HG02642 (cell line): Measurements from ENCODE around the gene ANKRD49.

Experiments used
- ATAC-seq: cut with Tn5 transposase; IDR thresholded peaks from one replicate; pipeline ENCODE4 v1.9.1; 2021; ENCODE audit warnings: mild to moderate bottlenecking; ENCODE audit not compliant: unreplicated experiment, poor library complexity

Gene ANKRD49

GRCh38 chr11:94539420-94539819 lies 45.6 kb downstream of the ANKRD49 start:
- ATAC-seq: no peak

- ATAC-seq: peak; percentile 88
These were observed 50.2 kb downstream of the ANKRD49 start, which contains the start of gene FUT4 for GRCh38 chr11:94543695-94544645. TSS of gene FUT4 (plus strand) at chr11:94543921. CDS start at chr11:94544134, 213 bp downstream.

DNA sequence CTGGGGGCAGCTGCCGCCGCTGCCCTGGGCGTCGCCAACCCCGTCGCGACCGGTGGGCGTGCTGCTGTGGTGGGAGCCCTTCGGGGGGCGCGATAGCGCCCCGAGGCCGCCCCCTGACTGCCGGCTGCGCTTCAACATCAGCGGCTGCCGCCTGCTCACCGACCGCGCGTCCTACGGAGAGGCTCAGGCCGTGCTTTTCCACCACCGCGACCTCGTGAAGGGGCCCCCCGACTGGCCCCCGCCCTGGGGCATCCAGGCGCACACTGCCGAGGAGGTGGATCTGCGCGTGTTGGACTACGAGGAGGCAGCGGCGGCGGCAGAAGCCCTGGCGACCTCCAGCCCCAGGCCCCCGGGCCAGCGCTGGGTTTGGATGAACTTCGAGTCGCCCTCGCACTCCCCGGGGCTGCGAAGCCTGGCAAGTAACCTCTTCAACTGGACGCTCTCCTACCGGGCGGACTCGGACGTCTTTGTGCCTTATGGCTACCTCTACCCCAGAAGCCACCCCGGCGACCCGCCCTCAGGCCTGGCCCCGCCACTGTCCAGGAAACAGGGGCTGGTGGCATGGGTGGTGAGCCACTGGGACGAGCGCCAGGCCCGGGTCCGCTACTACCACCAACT lies 51.0 kb downstream of the ANKRD49 start:
- ATAC-seq: no peak

DNA sequence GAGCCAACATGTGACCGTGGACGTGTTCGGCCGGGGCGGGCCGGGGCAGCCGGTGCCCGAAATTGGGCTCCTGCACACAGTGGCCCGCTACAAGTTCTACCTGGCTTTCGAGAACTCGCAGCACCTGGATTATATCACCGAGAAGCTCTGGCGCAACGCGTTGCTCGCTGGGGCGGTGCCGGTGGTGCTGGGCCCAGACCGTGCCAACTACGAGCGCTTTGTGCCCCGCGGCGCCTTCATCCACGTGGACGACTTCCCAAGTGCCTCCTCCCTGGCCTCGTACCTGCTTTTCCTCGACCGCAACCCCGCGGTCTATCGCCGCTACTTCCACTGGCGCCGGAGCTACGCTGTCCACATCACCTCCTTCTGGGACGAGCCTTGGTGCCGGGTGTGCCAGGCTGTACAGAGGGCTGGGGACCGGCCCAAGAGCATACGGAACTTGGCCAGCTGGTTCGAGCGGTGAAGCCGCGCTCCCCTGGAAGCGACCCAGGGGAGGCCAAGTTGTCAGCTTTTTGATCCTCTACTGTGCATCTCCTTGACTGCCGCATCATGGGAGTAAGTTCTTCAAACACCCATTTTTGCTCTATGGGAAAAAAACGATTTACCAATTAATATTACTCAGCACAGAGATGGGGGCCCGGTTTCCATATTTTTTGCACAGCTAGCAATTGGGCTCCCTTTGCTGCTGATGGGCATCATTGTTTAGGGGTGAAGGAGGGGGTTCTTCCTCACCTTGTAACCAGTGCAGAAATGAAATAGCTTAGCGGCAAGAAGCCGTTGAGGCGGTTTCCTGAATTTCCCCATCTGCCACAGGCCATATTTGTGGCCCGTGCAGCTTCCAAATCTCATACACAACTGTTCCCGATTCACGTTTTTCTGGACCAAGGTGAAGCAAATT lies 51.7 kb downstream of the ANKRD49 start:
- ATAC-seq: no peak

GRCh38 chr11:94546162-94546470 lies 52.3 kb downstream of the ANKRD49 start:
- ATAC-seq: no peak

DNA sequence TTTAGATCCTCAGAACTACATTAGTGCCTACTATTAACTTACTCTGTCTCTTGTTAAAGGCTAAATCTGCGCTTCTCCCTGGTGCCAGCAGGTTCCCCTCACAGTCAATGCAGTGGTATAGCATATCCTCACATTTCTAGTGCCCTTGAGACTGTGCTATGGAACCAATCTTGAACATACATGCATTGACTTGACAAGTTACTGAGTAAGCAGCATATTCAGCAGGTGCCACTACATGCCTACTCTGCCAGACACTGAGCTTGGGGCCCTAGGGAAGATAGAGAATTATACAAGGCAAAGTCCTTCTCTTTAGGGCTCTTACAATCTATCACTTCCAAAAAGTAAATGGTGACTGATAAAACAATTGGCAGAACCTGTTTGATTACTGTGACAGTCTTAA lies 53.1 kb downstream of the ANKRD49 start:
- no peak for ATAC-seq

DNA sequence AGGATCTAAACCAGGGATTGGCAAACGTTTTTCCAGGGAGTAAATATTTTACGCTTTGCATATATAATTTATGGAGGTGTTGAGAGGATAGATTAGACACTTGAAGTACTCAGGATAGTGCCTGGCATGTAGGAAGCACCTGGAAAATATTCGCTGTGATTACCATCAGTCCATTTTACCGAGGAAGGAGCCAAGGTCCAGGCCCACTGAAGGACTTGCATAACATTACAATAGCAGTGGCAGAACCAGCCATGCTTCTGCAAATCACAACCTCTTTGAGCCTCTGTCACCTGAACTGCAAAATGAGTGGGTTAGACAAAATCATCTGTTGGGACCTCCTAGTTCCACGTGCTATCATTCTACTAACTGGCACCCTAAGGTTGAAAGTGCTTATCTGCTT lies 55.4 kb downstream of the ANKRD49 start:
- ATAC-seq: no peak
